Hepatocyte (in vitro differentiated cells): ENCODE measurements around the gene LIPC.

Source experiments
- EZH2 ChIP-seq: fragments of 200-600 bp; sonication (generic); IDR thresholded peaks from 2 replicates; pipeline ENCODE4 v1.6.1; 2016; ENCODE audit warnings: antibody characterized with exemption, mild to moderate bottlenecking, borderline replicate concordance
- TF ChIP-seq, protein P1 (sequence below): fragments of 200-600 bp; sonication (generic); IDR thresholded peaks from 2 replicates; pipeline ENCODE4 v1.5.1; 2016; ENCODE audit warnings: antibody characterized with exemption, mild to moderate bottlenecking; ENCODE audit not compliant: poor library complexity

DNA sequence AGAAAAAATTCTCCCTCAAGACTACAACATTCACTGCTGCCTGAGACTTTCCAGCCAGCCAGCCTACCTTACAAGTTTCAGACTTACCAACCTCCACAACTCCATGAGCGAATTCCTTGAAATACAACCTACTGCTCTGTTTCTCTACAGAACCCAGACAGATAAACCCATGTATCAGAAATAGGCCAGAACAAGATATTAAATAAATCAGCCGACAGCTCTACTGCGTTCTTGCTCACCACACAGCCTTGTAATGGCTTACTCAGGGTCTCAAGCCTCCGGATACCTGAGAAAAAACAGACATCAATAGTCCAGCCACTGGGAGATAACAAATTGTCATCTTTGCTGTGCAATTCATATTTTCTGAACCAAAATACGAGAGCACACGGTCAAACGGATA, 43.6 kb upstream of the LIPC start:
- TF ChIP-seq, protein P1, sequence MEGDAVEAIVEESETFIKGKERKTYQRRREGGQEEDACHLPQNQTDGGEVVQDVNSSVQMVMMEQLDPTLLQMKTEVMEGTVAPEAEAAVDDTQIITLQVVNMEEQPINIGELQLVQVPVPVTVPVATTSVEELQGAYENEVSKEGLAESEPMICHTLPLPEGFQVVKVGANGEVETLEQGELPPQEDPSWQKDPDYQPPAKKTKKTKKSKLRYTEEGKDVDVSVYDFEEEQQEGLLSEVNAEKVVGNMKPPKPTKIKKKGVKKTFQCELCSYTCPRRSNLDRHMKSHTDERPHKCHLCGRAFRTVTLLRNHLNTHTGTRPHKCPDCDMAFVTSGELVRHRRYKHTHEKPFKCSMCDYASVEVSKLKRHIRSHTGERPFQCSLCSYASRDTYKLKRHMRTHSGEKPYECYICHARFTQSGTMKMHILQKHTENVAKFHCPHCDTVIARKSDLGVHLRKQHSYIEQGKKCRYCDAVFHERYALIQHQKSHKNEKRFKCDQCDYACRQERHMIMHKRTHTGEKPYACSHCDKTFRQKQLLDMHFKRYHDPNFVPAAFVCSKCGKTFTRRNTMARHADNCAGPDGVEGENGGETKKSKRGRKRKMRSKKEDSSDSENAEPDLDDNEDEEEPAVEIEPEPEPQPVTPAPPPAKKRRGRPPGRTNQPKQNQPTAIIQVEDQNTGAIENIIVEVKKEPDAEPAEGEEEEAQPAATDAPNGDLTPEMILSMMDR: no peak
- no peak for TF ChIP-seq EZH2
